Endothelial cell of umbilical vein (primary cell): ENCODE data around the gene SRGAP1.

Source experiments
- CTCF ChIP-seq, 2 donors: IDR thresholded peaks; 1 replicate in 1 of 2; 2 replicates in 1 of 2; pipeline ENCODE4 v1.5.1; 2011; ENCODE audit warnings: low read length in 2 of 2, mild to moderate bottlenecking in 2 of 2, moderate library complexity in 2 of 2, control low read depth in 1 of 2, inconsistent platforms in 1 of 2, low read depth in 1 of 2; ENCODE audit not compliant: insufficient read depth in 1 of 2; ENCODE audit errors: extremely low read depth in 1 of 2
- EZH2 ChIP-seq: IDR thresholded peaks from 2 replicates; pipeline ENCODE4 v1.6.1; 2012; ENCODE audit warnings: borderline replicate concordance, low read depth, mild to moderate bottlenecking, moderate library complexity, low read length, inconsistent platforms; ENCODE audit not compliant: severe bottlenecking
- MYC ChIP-seq: IDR thresholded peaks from one replicate; pipeline ENCODE4 v1.6.1; 2011; ENCODE audit warnings: mild to moderate bottlenecking, low read depth, low read length
- POLR2A ChIP-seq: IDR thresholded peaks from 2 replicates; pipeline ENCODE4 v1.6.1; 2012; ENCODE audit warnings: low read depth, mild to moderate bottlenecking, control low read depth, low read length
- POLR2AphosphoS5 ChIP-seq: IDR thresholded peaks from 2 replicates; pipeline ENCODE4 v1.6.1; 2012; ENCODE audit warnings: low read depth, mild to moderate bottlenecking, control low read depth, low read length, moderate library complexity; ENCODE audit not compliant: insufficient read depth

GRCh38 chr12:64053117-64053516 lies 208.6 kb downstream of the SRGAP1 start:
- TF ChIP-seq EZH2 (no peak), CTCF (IDR thresholded peaks at IDR 0.05; ENCODE audit: extremely low read depth in 1 of 2, insufficient read depth in 1 of 2, low read depth in 1 of 2, low read length in 2 of 2) (no peak), POLR2A (no peak), POLR2AphosphoS5 (no peak), MYC (no peak)
